Measurements from ENCODE around the gene ADI1.
"Not testable (repeated sequence)": the region's sequence is repeated elsewhere in the genome, so short reads cannot be mapped to it uniquely, and the experiment has no call there.

- not testable (repeated sequence) for TF ChIP-seq TAF1 (IDR thresholded peaks at IDR 0.05; ENCODE audit: low read depth, low read length); TBP (IDR thresholded peaks at IDR 0.05; ENCODE audit: low read depth, low read length); POLR2A (IDR thresholded peaks at IDR 0.05; ENCODE audit: control extremely low read depth in 1 of 2, low read depth in 2 of 2, low read length in 2 of 2); CREB1 (IDR thresholded peaks at IDR 0.05); CTCF (IDR thresholded peaks at IDR 0.05; ENCODE audit: control extremely low read depth in 1 of 3, insufficient read depth in 1 of 3, low read depth in 1 of 3, low read length in 3 of 3); SUZ12 (IDR thresholded peaks at IDR 0.05; ENCODE audit: low read length); CEBPB (IDR thresholded peaks at IDR 0.05; ENCODE audit: low read depth, low read length); RNF2 (IDR thresholded peaks at IDR 0.05; ENCODE audit: borderline replicate concordance, low read depth, low read length, missing control alignments, poor library complexity, severe bottlenecking); SP1 (IDR thresholded peaks at IDR 0.05; ENCODE audit: low read depth, low read length); POLR2AphosphoS5 (IDR thresholded peaks at IDR 0.05; ENCODE audit: low read depth, low read length)
Measured at GRCh38 chr2:3492475-3492787, 26.9 kb downstream of the ADI1 start.

Measured in H1 (cell line).